ENCODE measurements around the gene TMEM255B. TPM values are rescaled to one million over a fixed set of nuclear protein-coding genes. Genes with fewer than 3 reads are reported as not detected.

The TMEM255B gene
- total RNA-seq, 1 donor from 2014 or later, result 8.4 TPM

DNA sequence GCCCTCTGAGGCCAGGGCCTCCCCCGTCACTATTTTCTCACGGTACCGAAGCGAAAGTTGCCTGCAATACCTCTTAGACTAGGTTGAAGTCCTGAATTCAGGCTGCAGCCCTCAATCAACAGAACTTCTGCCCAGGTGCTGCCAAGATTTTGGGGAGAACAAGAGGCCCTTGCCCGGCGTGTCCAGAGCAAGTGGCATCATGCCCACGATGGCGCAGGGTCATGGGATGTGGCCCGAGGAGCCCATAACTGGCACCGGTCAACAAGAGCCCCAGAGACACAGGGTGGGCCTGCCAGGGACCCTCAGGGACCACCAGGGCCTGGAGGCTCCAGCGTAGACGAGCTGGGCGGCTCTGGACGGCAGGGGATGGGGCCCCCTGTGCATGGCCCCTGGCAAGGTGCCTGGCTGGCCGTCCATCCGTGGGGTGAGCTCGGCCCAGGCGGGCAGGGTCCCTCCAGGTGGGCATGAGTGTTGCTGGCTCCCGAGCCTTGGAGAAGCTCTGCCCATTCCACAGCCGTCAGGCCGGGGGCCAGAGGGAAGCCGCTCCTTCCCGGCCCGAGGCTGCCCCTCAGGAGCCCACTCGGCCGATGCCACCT is 59.8 kb downstream of the TMEM255B start:
- Mint-ChIP-seq H3K4me1 (ENCODE audit: low read depth, unreplicated experiment) (peaks cover 33% of the 10 kb centered on the region), H3K27me3 (ENCODE audit: low read depth, unreplicated experiment) (peaks cover 2% of the 10 kb centered on the region), H3K36me3 (ENCODE audit: low read depth, unreplicated experiment) (peaks cover 30% of the 10 kb centered on the region), H3K27ac (ENCODE audit: unreplicated experiment) (no peak overlapping the region), H3K4me3 (ENCODE audit: unreplicated experiment) (no peak overlapping the region), H3K9me3 (ENCODE audit: unreplicated experiment) (peaks cover 2% of the 10 kb centered on the region)
- H3K9ac ChIP-seq (ENCODE audit: low read length), result no peak overlapping the region
- H3K27me3 ChIP-seq (ENCODE audit: insufficient read depth, low read length), result no peaks in the 10 kb centered on the region
- TF ChIP-seq EZH2 (IDR thresholded peaks at IDR 0.05; ENCODE audit: insufficient read depth, low read length), result no peak
- TF ChIP-seq CTCF (IDR thresholded peaks at IDR 0.05; ENCODE audit: insufficient read depth, low read depth, low read length), result no peak
- no peak overlapping the region for H3K4me2 ChIP-seq (ENCODE audit: low read length)
- no peak overlapping the region for H2AFZ ChIP-seq (ENCODE audit: low read depth, low read length)
- no peak overlapping the region for H3K27ac ChIP-seq (ENCODE audit: low read depth, low read length)
- no peaks in the 10 kb centered on the region for H3K9me3 ChIP-seq (ENCODE audit: insufficient read depth, low read depth, low read length)
- no peaks in the 10 kb centered on the region for H3K79me2 ChIP-seq (ENCODE audit: insufficient read depth, low read length)
- peaks cover 44% of the 10 kb centered on the region for H3K4me1 ChIP-seq (ENCODE audit: insufficient read depth, low read length)
- H3K4me3 ChIP-seq (ENCODE audit: insufficient read depth, low read depth, low read length), result no peak overlapping the region
- H3K36me3 ChIP-seq (ENCODE audit: insufficient read depth, low read length), result no peaks in the 10 kb centered on the region
- H4K20me1 ChIP-seq (ENCODE audit: insufficient read depth, low read length), result no peaks in the 10 kb centered on the region
- no peak for DNase-seq (ENCODE audit: low read depth)
- FAIRE-seq, result no peak

- no peaks in the 10 kb centered on the region for H3K27me3 ChIP-seq (ENCODE audit: insufficient read depth, low read length)
- H3K9me3 Mint-ChIP-seq (ENCODE audit: unreplicated experiment), result peaks cover 2% of the 10 kb centered on the region
- H3K36me3 Mint-ChIP-seq (ENCODE audit: low read depth, unreplicated experiment), result peaks cover 32% of the 10 kb centered on the region
- H3K9ac ChIP-seq (ENCODE audit: low read length), result no peak overlapping the region
- peaks cover 2% of the 10 kb centered on the region for H3K27me3 Mint-ChIP-seq (ENCODE audit: low read depth, unreplicated experiment)
- no peaks in the 10 kb centered on the region for H3K9me3 ChIP-seq (ENCODE audit: insufficient read depth, low read depth, low read length)
- no peak overlapping the region for H3K27ac Mint-ChIP-seq (ENCODE audit: unreplicated experiment)
- H3K4me3 Mint-ChIP-seq (ENCODE audit: unreplicated experiment), result no peak overlapping the region
- no peaks in the 10 kb centered on the region for H3K79me2 ChIP-seq (ENCODE audit: insufficient read depth, low read length)
- no peaks in the 10 kb centered on the region for H4K20me1 ChIP-seq (ENCODE audit: insufficient read depth, low read length)
- TF ChIP-seq EZH2 (IDR thresholded peaks at IDR 0.05; ENCODE audit: insufficient read depth, low read length) (no peak), CTCF (IDR thresholded peaks at IDR 0.05; ENCODE audit: insufficient read depth, low read depth, low read length) (no peak)
- H2AFZ ChIP-seq (ENCODE audit: low read depth, low read length), result no peak overlapping the region
- peaks cover 38% of the 10 kb centered on the region for H3K4me1 ChIP-seq (ENCODE audit: insufficient read depth, low read length)
- no peak overlapping the region for H3K4me2 ChIP-seq (ENCODE audit: low read length)
- H3K4me1 Mint-ChIP-seq (ENCODE audit: low read depth, unreplicated experiment), result peaks cover 28% of the 10 kb centered on the region
- FAIRE-seq, result no peak
- H3K36me3 ChIP-seq (ENCODE audit: insufficient read depth, low read length), result no peaks in the 10 kb centered on the region
- no peak for DNase-seq (ENCODE audit: low read depth)
- H3K27ac ChIP-seq (ENCODE audit: low read depth, low read length), result no peak overlapping the region
- no peak overlapping the region for H3K4me3 ChIP-seq (ENCODE audit: insufficient read depth, low read depth, low read length)
Measured at GRCh38 chr13:113819341-113819730, 60.3 kb downstream of the TMEM255B start.
